Head of caudate nucleus (tissue), 42 donors: ENCODE results near the gene KCNC2.

Experiments
- DNase-seq, 42 donors: peaks; one replicate each; pipeline versions ENCODE4 v3.0.0 to v3.0.0-alpha.2; 2020 to 2021; ENCODE audit warnings: mixed read lengths in 7 of 42
- intact Hi-C: fragments of 100-400 bp; cut with DNase I; formaldehyde crosslinking; loops from one replicate; pipeline ENCODE4 v1.15.0; 2022

KCNC2 gene

GRCh38 chr12:75172611-75173010 is 37.0 kb downstream of the KCNC2 start:
- no peak for DNase-seq
- intact Hi-C loops: no loop called here

- intact Hi-C loops: no loop called here
- no peak for DNase-seq
Measured at GRCh38 chr12:75170640-75171185, 38.9 kb downstream of the KCNC2 start.

- intact Hi-C loops: no loop called here
- no peak for DNase-seq
Measured at GRCh38 chr12:75162845-75163244, 46.8 kb downstream of the KCNC2 start.

GRCh38 chr12:75161488-75161887 is 48.2 kb downstream of the KCNC2 start:
- no peak for DNase-seq
- intact Hi-C loops: no loop called here

GRCh38 chr12:75157385-75157784 is 52.3 kb downstream of the KCNC2 start:
- DNase-seq: no peak
- intact Hi-C loops: no loop called here

- no peak for DNase-seq
- intact Hi-C loops: no loop called here
Measured at GRCh38 chr12:75155962-75156361, 53.7 kb downstream of the KCNC2 start.

- DNase-seq: no peak
- intact Hi-C loops: no loop called here
Measured at GRCh38 chr12:75154388-75154787, 55.3 kb downstream of the KCNC2 start.

GRCh38 chr12:75139196-75139595 is 70.4 kb downstream of the KCNC2 start:
- intact Hi-C loops: no loop called here
- DNase-seq: no peak

- DNase-seq: no peak
- intact Hi-C loops: no loop called here
Measured at GRCh38 chr12:75137896-75138295, 71.7 kb downstream of the KCNC2 start.

GRCh38 chr12:75135026-75135425 is 74.6 kb downstream of the KCNC2 start:
- DNase-seq: no peak
- intact Hi-C loops: no loop called here

- DNase-seq: no peak
- intact Hi-C loops: no loop called here
Measured at GRCh38 chr12:75130811-75131210, 78.8 kb downstream of the KCNC2 start.

GRCh38 chr12:75129275-75129674 is 80.4 kb downstream of the KCNC2 start:
- DNase-seq: no peak

GRCh38 chr12:75121036-75121705 is 88.5 kb downstream of the KCNC2 start:
- intact Hi-C loops: no loop called here
- no peak for DNase-seq

More at GRCh38 chr12:75129275-75129674, 80.4 kb downstream of the KCNC2 start:
- intact Hi-C loops: no loop called here

GRCh38 chr12:75120311-75120711 is 89.3 kb downstream of the KCNC2 start:
- no peak for DNase-seq

GRCh38 chr12:75116646-75117198 is 92.9 kb downstream of the KCNC2 start:
- DNase-seq: peak in 1 of 42 donors; percentile 6
- intact Hi-C loops: no loop called here

More at GRCh38 chr12:75120311-75120711, 89.3 kb downstream of the KCNC2 start:
- intact Hi-C loops: no loop called here

GRCh38 chr12:75115748-75116147 is 93.9 kb downstream of the KCNC2 start:
- no peak for DNase-seq
- intact Hi-C loops: no loop called here

GRCh38 chr12:75103822-75104221 is 105.8 kb downstream of the KCNC2 start:
- intact Hi-C loops: no loop called here
- DNase-seq: no peak

GRCh38 chr12:75101781-75102180 is 107.9 kb downstream of the KCNC2 start:
- DNase-seq: no peak
- intact Hi-C loops: no loop called here

- intact Hi-C loops: no loop called here
- DNase-seq: no peak
Measured at GRCh38 chr12:75099210-75099609, 110.4 kb downstream of the KCNC2 start.

- intact Hi-C loops: no loop called here
- no peak for DNase-seq
Measured at GRCh38 chr12:75097003-75097402, 112.6 kb downstream of the KCNC2 start.

GRCh38 chr12:75087654-75088053 is 122.0 kb downstream of the KCNC2 start:
- intact Hi-C loops: no loop called here
- DNase-seq: no peak
